CD4-positive, alpha-beta T cell treated with Interleukin-12 subunit alpha and Interleukin-12 subunit beta, for 1 hour (primary cell): ENCODE results near the gene NDUFS2.

Experiments used
- DNase-seq: peaks from one replicate; pipeline ENCODE4 v3.0.0-alpha.2; 2020

Gene NDUFS2

GRCh38 chr1:161196521-161197451 lies 5.4 kb upstream of the NDUFS2 start:
- DNase-seq = no peak

GRCh38 chr1:161197560-161198193 lies 4.5 kb upstream of the NDUFS2 start:
- no peak for DNase-seq

DNA sequence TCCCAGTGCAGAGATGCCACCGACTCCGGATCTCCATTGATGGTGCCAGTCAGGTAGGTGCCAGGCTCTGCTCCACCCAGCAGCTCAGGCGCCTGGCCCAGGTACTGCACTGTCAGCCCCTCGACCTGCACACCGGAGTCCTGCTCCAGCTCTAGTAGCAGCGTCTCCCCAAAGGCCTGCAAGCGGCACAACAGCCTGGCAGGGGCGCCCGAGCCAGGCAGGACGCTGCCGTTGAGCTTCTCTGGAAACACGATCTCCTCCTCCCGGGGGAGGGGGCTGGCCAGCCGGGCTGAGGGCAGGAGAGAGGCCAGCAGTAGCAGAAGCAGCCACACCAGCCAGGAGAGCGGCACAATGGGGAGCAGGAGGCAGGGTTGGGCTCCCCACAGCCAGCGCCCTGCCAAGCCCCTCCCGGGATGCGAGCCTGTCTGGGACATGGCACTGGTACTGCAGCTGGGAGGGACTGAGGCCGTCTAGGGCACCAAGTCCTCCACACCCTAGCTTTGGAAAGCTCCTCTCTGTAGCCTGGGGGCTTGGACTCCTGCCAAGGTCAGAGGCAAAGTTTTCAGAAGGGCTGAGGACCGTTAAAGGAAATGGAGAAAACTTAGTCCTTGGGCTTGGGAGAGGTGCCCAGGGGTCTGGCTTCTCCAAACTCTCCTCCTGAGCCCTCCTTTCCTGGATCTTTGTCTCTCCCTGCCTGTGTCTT lies 3.8 kb upstream of the NDUFS2 start:
- no peak for DNase-seq

DNA sequence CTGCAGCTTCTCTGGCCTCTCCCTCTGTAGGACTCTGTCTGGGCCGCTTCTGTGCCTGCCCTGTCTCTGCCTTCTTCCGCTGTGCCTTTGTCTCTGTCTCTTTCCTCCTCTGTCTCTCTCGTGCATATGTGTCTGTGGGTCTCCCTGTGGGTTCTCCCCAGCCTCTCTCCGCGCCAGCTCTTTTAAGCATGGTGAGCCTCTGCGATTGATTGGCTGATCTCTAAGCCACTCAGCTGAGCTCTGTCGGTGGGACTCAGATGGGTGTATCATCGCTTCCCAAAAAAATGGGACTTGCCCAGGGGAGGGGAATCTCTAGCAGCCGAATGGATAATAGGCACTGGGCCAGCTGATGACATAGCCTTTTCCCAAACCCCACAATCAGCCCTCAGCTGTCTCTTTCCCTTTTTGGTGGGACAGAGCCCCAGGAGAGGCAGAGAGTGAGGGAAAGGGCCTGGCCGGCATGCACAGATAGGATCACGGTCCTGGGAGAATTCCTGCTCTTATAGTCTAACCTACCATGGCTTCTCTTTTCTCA lies 3.2 kb upstream of the NDUFS2 start, which contains the start of gene ADAMTS4:
ADAMTS4 (minus strand) TSS at position 158 of the 535 bp plus-strand sequence. CDS start 427 bp downstream, outside the sequence.
- no peak for DNase-seq

DNA sequence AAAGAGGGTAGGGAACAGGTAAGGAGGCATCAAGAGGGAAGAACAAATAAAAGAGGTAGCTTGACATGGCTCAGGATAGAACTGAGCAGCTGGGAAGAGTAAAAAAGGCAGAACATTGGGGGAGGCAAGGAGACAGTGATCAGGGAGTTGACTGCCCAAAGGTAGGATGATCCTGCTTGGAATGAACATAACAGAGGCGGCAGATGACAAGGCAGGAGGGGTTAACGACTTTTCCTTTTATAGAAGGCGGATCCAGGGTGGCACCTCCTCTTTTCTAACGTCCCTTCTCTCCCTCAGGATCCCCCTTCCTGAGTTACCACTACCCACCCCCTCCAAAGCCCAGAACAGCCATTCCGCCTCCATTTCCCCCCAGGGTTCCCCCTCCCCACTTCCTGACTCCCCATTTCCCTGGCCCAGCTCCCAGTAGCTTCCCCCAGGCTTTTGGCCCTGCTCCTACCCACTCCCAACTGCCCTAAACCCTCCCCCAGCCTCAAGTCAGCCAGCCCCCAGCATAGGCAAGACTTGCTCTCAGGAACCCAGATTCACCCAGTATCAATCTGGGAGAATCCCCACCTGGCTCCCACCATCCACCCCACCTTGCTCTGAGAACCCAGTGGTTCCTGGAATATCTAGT lies 2.5 kb upstream of the NDUFS2 start:
- DNase-seq = no peak

- peak; percentile 44 for DNase-seq
Observed at GRCh38 chr1:161200421-161200991, 1.7 kb upstream of the NDUFS2 start.

DNA sequence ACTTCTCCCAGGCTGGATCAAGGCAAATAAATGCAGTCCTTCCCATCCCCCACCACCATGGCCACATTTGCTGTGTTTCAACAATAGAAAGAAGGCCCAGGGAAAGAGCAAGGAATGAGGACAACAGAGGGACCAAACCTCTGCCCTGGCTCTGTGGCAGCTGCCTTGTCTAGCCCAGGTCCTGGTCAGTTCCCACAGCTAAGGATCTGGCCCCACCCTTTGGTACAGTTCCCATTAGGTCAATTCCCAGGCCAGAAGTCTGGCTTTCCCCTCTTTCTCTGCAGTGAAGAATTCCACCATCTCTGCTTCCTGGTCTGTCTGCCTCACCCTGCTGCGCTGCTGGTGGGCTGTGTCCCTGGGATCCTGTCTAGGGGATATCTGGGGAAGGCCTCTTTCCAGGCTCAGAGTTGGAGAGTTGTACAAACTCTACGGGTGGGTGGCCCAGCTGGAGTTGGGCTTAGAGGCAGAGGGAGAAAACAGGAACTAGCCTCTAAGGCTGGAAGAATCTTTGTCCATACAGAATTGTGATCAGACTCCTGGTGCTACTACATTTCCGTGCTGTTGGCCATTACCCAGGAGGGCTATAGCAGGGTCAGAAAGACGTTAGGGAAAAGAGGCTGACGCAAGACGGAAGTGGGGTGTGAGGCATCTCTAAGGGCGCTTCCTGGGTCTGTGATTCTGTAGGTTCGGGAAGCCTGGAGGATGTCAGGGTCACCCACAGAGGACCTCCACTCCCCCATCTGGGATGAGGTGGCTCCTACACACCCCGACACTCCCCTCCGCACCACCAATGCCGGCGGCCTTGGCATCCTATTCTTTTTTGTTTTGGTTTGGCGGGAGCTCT lies 953 bp upstream of the NDUFS2 start:
- no peak for DNase-seq

DNA sequence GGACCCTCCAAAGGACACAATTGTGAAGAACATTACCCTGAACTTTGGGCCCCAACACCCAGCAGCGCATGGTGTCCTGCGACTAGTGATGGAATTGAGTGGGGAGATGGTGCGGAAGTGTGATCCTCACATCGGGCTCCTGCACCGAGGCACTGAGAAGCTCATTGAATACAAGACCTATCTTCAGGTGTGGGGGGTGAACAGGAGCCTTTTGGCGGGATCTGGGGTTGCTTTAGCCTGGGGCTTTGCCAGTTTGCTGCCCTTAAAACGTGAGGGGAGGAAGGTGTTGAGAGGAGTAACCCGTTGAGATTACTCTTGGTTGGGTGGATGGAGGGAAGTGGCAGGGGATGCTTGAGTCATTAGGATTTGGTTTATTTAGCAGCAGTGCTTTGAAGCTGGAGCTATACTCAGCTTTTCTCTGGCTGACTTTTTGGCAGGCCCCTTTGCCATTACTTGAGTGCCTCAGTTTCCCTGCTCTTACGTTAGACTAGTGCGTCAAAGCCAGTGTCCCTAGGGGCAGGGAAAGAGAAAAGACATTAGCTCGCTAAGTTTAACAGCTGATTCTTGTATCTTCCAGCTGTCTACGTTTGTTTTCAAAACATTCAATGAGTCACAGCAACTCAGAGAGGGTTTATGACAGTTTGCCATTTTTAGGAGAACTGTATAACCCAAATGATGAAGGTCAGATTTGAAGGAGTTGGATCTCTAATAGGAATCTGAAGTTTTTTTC lies 4.4 kb downstream of the NDUFS2 start:
- DNase-seq = no peak

DNA sequence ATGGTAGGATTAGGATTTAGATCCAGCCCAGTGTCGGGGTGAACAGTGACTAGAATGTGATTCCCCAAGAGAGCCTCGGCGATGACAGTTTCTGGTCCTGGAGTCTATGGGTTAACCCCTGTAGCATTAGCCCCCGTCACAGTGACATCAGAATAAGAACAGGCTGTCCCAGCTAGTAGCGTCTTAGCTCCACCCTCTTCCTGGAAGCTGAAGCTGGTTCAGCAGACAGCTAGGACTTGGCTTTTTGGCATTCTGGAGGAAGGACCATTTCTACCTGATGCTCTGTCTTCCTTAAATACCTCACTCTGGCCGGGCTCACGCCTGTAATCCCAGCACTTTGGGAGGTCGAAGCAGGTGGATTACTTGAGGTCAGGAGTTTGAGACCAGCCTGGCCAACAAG lies 5.0 kb downstream of the NDUFS2 start:
- DNase-seq = no peak

GRCh38 chr1:161209790-161210409 lies 7.7 kb downstream of the NDUFS2 start:
- peak; percentile 79 for DNase-seq

DNA sequence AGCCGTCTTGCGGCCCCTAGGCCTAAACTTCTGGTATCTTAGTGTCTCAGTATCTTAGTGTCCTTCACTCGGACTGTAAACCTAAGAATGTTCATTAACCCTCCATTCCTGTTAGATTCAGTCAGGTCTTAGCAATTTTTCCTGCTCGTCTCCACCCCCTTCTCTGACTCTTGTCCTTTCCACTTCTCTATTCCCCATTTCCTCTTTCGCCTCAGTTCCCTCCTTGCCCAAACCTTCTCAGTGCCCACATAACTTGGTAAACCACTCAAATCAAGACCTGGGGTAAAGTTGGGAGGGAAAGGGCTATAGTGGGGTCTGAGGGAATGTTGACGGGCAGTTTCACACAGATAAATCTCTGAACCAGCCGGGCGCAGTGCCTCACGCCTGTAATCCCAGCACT lies 12.2 kb downstream of the NDUFS2 start:
- no peak for DNase-seq

DNA sequence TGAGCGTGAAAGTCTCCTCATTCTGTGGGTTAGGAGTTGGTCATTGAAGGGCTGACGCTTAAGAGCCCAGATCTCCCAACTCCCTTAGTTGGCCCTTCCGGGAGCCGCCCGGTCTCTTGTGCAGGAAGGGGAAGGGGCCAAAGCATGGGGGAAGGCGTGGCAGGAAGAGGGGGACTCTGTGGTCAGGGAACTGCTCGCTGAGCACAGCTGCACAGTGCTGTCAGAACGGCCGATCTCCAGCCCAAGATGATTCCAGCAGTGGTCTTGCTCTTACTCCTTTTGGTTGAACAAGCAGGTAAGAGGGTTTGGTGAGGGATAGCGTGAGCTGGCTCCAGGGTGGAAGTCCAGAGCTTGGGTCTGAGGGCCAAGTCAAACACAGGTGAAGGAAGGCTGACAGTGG lies 12.9 kb downstream of the NDUFS2 start, which contains the start of gene FCER1G:
FCER1G (plus strand) TSS at position 220 of the 400 bp plus-strand sequence; CDS start at position 247, 27 bp downstream.
- DNase-seq = no peak

- DNase-seq = no peak
Observed at GRCh38 chr1:161216945-161217712, 15.0 kb downstream of the NDUFS2 start.

GRCh38 chr1:161217831-161218230 lies 15.7 kb downstream of the NDUFS2 start:
- no peak for DNase-seq

- DNase-seq = no peak
Observed at GRCh38 chr1:161218301-161219077, 16.3 kb downstream of the NDUFS2 start.

DNA sequence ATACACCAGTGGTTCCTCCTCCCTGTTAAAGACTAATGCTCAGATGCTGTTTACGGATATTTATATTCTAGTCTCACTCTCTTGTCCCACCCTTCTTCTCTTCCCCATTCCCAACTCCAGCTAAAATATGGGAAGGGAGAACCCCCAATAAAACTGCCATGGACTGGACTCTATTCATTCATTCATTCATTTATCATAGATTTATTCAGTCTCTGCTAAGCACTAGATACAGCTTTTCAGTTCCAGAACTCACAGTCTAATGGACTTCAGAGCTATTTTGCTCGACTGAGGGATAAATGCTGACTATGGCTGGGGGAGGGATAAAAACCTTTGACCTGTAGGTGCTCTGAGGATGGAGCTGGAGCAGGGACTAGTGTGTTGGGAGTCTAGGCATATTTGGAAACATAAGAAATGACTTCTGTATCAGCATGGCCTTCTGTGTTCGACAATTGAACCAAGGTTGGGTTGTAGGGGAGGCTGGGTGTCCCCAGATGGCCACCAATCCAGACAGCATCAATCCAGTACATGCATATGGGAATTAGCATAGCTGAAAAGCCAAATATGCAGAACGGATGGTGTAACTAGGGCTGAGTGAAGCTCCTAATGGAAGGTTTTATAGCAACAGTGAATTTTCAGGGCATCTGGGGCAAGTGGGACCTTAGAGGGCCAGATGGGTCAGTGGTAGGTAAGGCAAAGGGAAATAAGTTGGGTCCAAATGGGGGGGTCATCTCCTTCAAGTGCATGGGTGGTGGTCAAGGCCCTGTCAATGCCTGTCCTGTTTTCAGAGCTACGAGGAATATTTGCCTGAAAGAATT lies 17.1 kb downstream of the NDUFS2 start:
- no peak for DNase-seq

- no peak for DNase-seq
Observed at GRCh38 chr1:161220002-161220401, 17.8 kb downstream of the NDUFS2 start.
